T-helper 17 cell (primary cell): Measurements from ENCODE around the gene BPIFB2. TPM values are rescaled to one million over a fixed set of nuclear protein-coding genes. Genes with fewer than 3 reads are reported as not detected.
A peak's percentile ranks its signal among the peaks of the same experiment; 100 is the strongest.
"Not testable (repeated sequence)": the region's sequence is repeated elsewhere in the genome, so short reads cannot be mapped to it uniquely, and the experiment has no call there.

ENCODE experiments used
- ATAC-seq: fragments of 150-1000 bp; cut with Tn5 transposase; 2 replicates; pipeline ENCODE4 v1.10.0; 2021; ENCODE audit warnings: mild to moderate bottlenecking, moderate library complexity
- DNase-seq, 3 donors: peaks; one replicate each; pipeline versions ENCODE4 v3.0.0 to v3.0.0-alpha.2; 2020 to 2021
- H3K9me3 ChIP-seq: one replicate; pipeline ENCODE4 v1.7.0; 2013; ENCODE audit warnings: low read length, mild to moderate bottlenecking; ENCODE audit not compliant: control insufficient read depth, poor library complexity, severe bottlenecking
- H3K27ac Mint-ChIP-seq: one replicate; pipeline ENCODE4 v1.8.0; 2022; ENCODE audit warnings: mild to moderate bottlenecking, moderate library complexity, mixed read lengths
- H3K27me3 Mint-ChIP-seq: one replicate; pipeline ENCODE4 v1.8.0; 2022; ENCODE audit warnings: mixed read lengths
- H3K36me3 Mint-ChIP-seq: one replicate; pipeline ENCODE4 v1.8.0; 2022; ENCODE audit warnings: low read depth, mixed read lengths
- H3K4me1 Mint-ChIP-seq: one replicate; pipeline ENCODE4 v1.8.0; 2022; ENCODE audit warnings: mild to moderate bottlenecking, mixed read lengths
- H3K4me3 Mint-ChIP-seq: one replicate; pipeline ENCODE4 v1.8.0; 2022; ENCODE audit warnings: mild to moderate bottlenecking, moderate library complexity, mixed read lengths
- total RNA-seq, 4 donors: library from RNA in 2 of 4; stranded (reverse) in 2 of 4; gene quantifications; one replicate each; pipeline ENCODE4 v1.2.3 and lab custom pipeline; 2022 to 2026

The BPIFB2 gene
- total RNA-seq, 2 donors from 2014 or later, result not detected

DNA sequence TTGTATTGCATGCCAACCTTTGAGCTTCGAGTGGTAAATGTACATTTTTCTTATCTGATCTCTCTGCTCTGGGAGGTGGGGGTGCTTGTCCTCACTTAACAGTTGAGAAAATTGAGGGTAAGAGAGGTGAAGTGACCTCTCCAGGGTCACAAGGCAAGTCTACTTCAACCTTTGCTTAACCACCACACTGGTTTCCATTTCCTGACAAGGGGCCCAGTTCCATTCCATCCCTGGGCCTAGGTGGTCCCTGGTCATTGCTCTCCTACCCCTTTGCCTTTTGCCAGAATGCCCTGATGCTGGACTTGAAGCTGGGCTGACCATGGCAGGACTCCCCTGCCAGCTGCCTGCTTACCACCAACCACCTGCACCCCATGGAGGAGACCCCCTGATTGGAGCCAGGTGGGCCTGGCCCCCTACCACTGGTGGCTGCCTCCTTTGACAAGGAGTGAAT lies 36.3 kb downstream of the BPIFB2 start:
- H3K4me1 Mint-ChIP-seq, result no peaks in the 10 kb centered on the region
- no peaks in the 10 kb centered on the region for H3K27me3 Mint-ChIP-seq
- ATAC-seq (no peak), DNase-seq (no peak)
- H3K4me3 Mint-ChIP-seq, result no peak overlapping the region
- H3K9me3 ChIP-seq, result no peaks in the 10 kb centered on the region
- H3K36me3 Mint-ChIP-seq, result no peaks in the 10 kb centered on the region
- no peak overlapping the region for H3K27ac Mint-ChIP-seq

DNA sequence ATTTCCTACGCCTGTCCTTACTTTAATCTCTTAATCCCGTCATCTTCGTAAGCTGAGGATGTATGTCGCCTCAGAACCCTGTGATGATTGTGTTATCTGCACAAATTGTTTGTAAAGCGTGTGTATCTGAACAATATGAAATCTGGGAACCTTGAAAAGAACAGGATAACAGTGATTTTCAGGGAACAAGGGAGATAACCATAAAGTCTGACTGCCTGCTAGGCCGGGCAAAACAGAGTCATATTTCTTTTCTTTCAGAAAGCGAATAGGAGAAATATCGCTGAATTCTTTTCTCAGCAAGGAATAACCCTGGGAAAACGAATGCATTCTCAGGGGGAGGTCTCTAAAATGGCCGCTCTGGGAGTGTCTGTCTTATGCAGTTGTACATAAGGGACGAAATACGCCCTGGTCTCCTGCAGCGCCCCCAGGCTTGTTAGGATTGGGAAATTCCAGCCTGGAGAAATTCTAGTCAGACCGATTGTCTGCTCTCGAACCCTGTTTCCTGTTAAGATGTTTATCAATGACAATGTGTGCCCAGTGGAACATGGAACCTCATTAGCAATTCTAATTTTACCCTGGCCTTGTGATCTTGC lies 37.7 kb downstream of the BPIFB2 start:
- ATAC-seq, H3K27me3 Mint-ChIP-seq, H3K4me3 Mint-ChIP-seq, H3K36me3 Mint-ChIP-seq, H3K9me3 ChIP-seq, DNase-seq, H3K27ac Mint-ChIP-seq, H3K4me1 Mint-ChIP-seq: not testable (repeated sequence)

DNA sequence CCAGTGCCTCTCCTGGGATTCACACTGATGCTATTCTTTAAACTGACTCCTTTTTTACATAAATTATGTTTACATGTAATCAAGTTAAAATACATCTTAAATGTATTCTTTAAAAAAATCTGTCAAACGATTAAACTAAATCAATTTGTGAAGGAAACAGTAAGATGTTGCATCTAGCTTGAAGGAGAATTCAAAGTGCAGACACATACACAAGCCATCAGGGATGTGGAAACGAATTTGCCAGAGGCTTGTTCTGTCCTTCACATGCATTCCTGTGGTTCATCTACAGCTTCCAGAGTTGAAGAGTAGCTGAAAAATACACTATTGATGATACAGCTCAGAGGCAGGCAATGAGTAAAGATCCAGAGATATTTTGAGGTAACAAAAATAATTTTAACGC lies 38.9 kb downstream of the BPIFB2 start:
- no peaks in the 10 kb centered on the region for H3K27me3 Mint-ChIP-seq
- DNase-seq, result no peak
- H3K4me1 Mint-ChIP-seq, result no peaks in the 10 kb centered on the region
- no peak for ATAC-seq
- no peaks in the 10 kb centered on the region for H3K9me3 ChIP-seq
- H3K36me3 Mint-ChIP-seq, result no peaks in the 10 kb centered on the region
- no peak overlapping the region for H3K27ac Mint-ChIP-seq
- no peak overlapping the region for H3K4me3 Mint-ChIP-seq

DNA sequence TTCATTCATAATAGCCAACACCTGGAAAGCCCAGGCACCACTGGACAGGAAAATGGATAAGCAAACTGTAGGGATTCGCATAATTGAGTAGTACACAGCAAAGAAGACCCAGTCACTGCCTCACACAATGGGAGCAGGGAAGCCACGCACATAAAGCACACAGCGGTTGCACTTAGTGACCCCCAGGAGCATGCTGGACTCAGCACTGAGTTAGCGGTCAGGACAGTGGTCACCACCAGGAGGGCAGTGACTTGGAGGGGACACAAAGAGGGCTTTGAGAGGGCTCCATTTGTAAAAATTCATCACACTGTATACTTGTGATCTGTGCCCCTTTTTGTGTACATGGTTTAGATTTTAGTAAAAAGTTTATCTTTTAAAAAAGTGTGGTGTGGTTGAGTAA lies 43.8 kb downstream of the BPIFB2 start:
- Mint-ChIP-seq H3K36me3 (no peaks in the 10 kb centered on the region), H3K27ac (no peak overlapping the region), H3K4me3 (no peak overlapping the region), H3K4me1 (peaks cover 9% of the 10 kb centered on the region), H3K27me3 (no peaks in the 10 kb centered on the region)
- no peaks in the 10 kb centered on the region for H3K9me3 ChIP-seq
- no peak for ATAC-seq
- no peak for DNase-seq

DNA sequence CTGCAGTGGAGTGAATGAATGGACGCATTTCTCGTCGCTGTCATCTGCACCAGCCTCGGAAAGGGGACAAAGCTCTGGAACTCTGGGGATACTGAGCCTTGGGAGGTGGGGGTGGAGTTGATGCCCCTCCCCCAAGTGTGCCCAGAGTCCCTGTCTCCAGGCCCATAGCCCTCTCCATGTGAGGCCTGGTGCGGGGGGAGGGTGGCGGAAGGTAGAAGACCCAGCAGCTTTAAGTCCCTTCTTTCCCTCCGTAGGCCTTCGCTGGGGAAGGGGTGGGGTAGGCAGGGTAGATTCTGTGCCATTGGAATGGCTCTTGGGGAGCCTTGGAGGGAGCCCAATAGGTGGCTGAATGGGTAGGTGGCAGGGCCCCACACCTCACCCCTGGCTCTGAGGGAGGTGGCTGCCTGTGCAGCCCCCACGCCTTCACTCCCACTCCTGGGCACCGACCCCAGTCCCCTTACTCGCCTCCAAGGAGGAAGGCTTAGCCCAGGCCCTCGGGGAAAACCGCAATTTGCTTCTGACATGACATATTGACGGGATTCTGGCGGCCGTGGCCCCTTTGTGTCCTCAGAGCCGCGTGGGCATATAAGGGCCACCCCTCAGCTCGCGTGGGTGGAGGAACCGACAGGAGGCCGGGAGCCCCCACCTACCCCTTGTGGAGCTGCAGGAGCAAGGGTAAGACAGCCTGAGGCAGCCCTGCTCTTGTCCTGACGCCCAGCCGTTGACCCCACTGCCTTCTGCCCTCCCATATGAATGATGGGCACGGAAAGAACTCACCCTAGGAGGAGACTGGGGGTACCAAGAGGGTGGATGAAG lies 46.0 kb downstream of the BPIFB2 start, which contains the start of gene BPIFB3:
Gene BPIFB3 (plus strand): TSS at position 613 of the 816 bp plus-strand sequence. CDS start 1,533 bp downstream, outside the sequence.
- no peak for ATAC-seq
- Mint-ChIP-seq H3K27ac (no peak within 1 kb of the TSS), H3K4me3 (no peak within 1 kb of the TSS), H3K36me3 (no peaks in the 10 kb centered on the region), H3K4me1 (peaks cover 12% of the 10 kb centered on the region), H3K27me3 (no peaks in the 10 kb centered on the region)
- H3K9me3 ChIP-seq, result no peaks in the 10 kb centered on the region
- DNase-seq, result no peak

DNA sequence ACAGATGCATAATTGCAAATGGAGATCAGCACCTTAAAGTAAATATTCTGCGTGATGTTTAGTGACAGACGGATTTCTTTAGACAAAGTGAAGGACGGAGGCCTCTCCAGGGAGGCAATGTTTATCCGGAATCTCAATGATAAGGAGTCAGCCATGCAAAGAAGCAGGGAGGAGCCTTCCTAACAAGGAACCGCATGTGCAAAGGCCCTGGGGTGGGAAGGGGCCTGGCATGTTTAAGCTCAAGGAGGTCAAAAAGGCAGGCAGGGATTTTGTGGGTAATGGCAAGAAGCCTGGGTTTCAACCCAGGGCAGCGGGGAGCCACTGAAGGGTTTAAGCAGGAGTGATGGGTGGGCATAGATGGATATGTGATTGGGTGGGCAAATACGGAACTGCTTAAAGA lies 46.9 kb downstream of the BPIFB2 start:
- H3K9me3 ChIP-seq, result no peaks in the 10 kb centered on the region
- Mint-ChIP-seq H3K36me3 (no peaks in the 10 kb centered on the region), H3K27ac (no peak overlapping the region), H3K4me3 (no peak overlapping the region), H3K27me3 (no peaks in the 10 kb centered on the region), H3K4me1 (peaks cover 15% of the 10 kb centered on the region)
- ATAC-seq, result no peak
- no peak for DNase-seq

DNA sequence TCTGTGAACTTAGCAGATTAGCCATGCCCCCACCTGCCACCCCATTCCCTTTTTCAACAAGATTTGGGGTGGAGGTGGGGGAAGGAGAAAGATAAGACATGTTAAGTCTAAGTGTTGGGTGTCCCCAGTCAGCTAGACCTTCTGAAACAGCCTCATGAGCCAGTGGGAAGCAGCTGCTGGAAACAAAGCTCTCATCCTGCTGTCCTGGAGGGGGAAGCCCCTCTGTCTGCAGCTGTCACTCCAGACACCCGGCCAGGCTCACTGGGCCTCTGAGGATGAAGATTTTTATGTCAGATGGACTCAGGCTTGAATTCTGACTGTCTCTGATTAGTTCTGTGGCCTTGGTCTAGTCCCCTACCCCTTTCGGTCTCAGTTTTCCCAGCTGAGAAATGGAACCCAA lies 47.3 kb downstream of the BPIFB2 start:
- H3K4me3 Mint-ChIP-seq, result no peak overlapping the region
- ATAC-seq, result no peak
- no peaks in the 10 kb centered on the region for H3K9me3 ChIP-seq
- no peaks in the 10 kb centered on the region for H3K27me3 Mint-ChIP-seq
- H3K4me1 Mint-ChIP-seq, result peaks cover 15% of the 10 kb centered on the region
- H3K36me3 Mint-ChIP-seq, result no peaks in the 10 kb centered on the region
- H3K27ac Mint-ChIP-seq, result no peak overlapping the region
- DNase-seq, result no peak

DNA sequence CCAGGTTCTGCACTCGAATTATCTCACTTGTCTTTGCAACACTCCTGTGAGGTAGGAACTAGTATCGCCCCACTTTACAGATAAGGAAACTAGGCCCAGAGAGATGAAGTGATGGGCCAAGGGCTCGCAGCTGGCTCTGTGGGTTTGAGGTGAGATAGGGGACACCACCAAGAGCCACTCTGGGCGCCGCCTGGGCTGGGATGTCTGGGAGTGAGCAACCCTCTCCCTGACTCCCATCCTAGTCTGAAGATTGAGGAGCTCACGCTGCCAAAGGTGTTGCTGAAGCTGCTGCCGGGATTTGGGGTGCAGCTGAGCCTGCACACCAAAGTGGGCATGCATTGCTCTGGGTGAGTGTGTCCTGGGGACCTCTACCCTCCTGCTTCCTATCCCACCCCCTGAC lies 51.6 kb downstream of the BPIFB2 start:
- Mint-ChIP-seq H3K36me3 (no peaks in the 10 kb centered on the region), H3K27me3 (no peaks in the 10 kb centered on the region), H3K27ac (no peak overlapping the region), H3K4me1 (peaks cover 11% of the 10 kb centered on the region), H3K4me3 (no peak overlapping the region)
- DNase-seq (no peak), ATAC-seq (no peak)
- no peaks in the 10 kb centered on the region for H3K9me3 ChIP-seq

DNA sequence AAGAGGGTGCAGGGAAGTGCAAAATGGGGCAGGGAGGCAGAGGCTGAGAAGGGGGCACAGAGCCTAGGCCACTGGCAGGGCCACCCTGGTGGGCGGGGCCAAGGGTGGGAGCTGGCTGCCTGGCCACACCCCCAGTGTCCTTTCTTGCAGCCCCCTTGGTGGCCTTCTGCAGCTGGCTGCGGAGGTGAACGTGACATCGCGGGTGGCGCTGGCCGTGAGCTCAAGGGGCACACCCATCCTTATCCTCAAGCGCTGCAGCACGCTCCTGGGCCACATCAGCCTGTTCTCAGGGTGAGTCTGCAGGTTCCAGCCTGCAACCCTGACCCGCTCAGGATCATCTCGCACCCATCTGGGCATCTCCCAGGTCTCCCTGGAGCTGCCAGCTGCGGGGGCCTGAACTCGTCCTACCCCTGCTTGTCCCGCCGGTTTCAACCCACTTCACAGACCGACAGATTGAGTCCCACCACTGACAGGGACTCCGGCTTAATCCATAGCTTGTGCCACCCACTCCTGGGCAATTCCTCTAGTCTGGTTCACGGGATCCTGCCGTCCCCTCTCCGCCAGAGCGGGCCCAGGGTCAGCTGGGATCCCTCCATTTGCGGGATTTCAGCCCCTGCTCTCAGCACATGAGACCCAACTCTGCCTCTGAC lies 52.4 kb downstream of the BPIFB2 start:
- no peaks in the 10 kb centered on the region for H3K27me3 Mint-ChIP-seq
- H3K4me3 Mint-ChIP-seq, result no peak overlapping the region
- H3K9me3 ChIP-seq, result no peaks in the 10 kb centered on the region

DNA sequence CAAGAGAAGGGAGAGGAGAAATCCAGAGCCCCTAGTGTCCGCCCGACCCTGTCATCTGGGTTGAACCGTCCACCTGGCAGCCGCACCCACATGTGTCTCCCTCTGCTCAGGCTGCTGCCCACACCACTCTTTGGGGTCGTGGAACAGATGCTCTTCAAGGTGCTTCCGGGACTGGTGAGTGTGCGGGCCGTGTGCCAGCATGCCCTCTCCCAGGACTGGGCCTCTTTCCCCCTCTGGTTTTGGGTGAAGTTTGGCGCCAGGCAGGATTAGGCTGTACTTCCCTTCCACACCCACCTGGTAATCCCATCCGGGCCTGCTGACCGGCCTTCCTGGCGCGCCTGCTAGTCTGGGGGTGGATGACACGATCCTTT lies 54.1 kb downstream of the BPIFB2 start:
- no peaks in the 10 kb centered on the region for H3K36me3 Mint-ChIP-seq
- H3K9me3 ChIP-seq, result no peaks in the 10 kb centered on the region
- no peak for ATAC-seq
- no peak for DNase-seq
- no peaks in the 10 kb centered on the region for H3K27me3 Mint-ChIP-seq
- peaks cover 8% of the 10 kb centered on the region for H3K4me1 Mint-ChIP-seq
- H3K4me3 Mint-ChIP-seq, result no peak overlapping the region
- H3K27ac Mint-ChIP-seq, result peak overlapping the region; percentile 49

More for the DNA sequence above, 52.4 kb downstream of the BPIFB2 start:
- Mint-ChIP-seq H3K36me3 (no peaks in the 10 kb centered on the region), H3K27ac (no peak overlapping the region), H3K4me1 (peaks cover 9% of the 10 kb centered on the region)
- ATAC-seq (no peak), DNase-seq (no peak)

DNA sequence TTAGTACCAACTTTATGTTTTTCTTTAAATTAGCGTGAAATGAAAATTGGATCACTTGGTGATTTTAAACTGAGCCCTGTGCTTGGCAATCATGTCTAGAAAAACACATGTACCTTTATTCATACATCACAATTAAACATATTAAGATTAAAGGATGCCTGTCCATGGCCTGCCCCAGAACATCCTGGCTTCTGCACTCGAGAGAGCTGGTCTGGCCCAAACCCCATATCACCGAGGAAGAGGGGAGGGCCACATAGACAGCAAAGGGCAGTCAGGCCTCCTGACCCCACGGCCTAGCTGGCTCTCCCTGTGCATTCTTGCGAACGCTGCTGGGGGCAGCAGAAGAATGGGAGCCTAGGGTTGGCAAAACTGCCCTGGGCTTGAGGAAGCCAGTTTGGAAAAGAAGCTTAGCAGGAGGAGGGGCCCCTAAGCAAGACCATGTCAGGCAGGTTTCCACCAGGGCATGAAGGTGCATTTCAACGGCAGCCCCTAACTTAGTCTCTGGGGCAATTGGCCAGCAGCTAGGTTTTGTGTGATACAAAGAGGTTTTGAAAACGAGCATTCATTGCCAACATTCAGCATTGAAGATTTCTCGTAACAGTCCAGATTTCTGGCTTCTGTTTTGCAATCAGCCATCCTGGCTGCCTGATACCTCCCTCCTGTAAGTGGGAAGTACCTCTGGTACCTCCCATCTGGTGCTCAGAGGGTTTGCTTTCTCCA lies 54.8 kb downstream of the BPIFB2 start:
- peaks cover 8% of the 10 kb centered on the region for H3K4me1 Mint-ChIP-seq
- peak overlapping the region; percentile 74 for H3K27ac Mint-ChIP-seq
- no peak overlapping the region for H3K4me3 Mint-ChIP-seq
- ATAC-seq (no peak), DNase-seq (no peak)
- no peaks in the 10 kb centered on the region for H3K36me3 Mint-ChIP-seq
- no peaks in the 10 kb centered on the region for H3K27me3 Mint-ChIP-seq
- H3K9me3 ChIP-seq, result no peaks in the 10 kb centered on the region

DNA sequence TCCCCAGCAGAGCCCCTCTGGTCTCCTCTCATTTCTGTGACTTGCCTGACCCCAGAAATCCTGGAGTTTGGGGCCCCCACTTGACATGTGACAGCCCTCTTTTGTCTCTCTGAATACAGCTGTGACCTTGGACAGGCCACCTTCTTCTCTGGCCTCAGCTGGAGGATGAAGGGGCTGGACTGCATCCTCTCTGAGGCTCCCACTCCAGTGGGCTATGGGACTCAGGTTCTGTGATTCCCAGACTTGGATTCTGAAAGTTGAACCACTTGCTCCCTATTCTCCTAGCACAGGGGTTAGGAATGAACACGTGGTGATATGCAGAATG lies 55.3 kb downstream of the BPIFB2 start:
- DNase-seq (no peak), ATAC-seq (no peak)
- no peaks in the 10 kb centered on the region for H3K9me3 ChIP-seq
- Mint-ChIP-seq H3K27me3 (no peaks in the 10 kb centered on the region), H3K36me3 (no peaks in the 10 kb centered on the region), H3K4me1 (peaks cover 7% of the 10 kb centered on the region), H3K27ac (peak overlapping the region; percentile 74), H3K4me3 (no peak overlapping the region)

DNA sequence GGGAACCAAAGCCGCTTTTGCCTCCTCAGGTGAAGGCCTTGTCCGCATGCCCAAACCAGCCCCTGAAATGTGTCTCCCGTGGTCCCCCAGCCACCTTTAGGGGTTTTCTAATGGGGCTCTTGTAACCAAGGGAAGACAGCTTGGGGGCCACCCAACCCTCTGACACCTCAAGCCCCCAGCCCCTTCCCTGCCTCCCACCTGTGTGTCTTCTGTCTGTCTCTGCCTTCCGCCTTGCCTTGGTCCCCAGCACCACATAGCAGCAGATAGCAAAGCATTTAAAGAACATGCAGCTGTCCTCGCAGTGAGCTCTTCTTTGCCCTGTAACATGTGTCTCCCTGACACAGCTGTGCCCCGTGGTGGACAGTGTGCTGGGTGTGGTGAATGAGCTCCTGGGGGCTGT lies 55.8 kb downstream of the BPIFB2 start:
- DNase-seq, result no peak
- no peak for ATAC-seq
- Mint-ChIP-seq H3K27ac (peak overlapping the region; percentile 74), H3K4me3 (no peak overlapping the region), H3K4me1 (peaks cover 9% of the 10 kb centered on the region), H3K36me3 (no peaks in the 10 kb centered on the region), H3K27me3 (no peaks in the 10 kb centered on the region)
- no peaks in the 10 kb centered on the region for H3K9me3 ChIP-seq
